NT2/D1 (cell line): ENCODE results near the gene ELAVL4.

Experiments used
- DNase-seq: peaks from one replicate; pipeline ENCODE4 v3.0.0-alpha.2; 2011; ENCODE audit warnings: low read depth, low spot score
- H3K27me3 ChIP-seq: 2 replicates; pipeline ENCODE4 v1.6.0; 2011; ENCODE audit warnings: mild to moderate bottlenecking; ENCODE audit not compliant: insufficient read length, insufficient read depth
- H3K36me3 ChIP-seq: 2 replicates; pipeline ENCODE4 v1.6.1; 2011; ENCODE audit warnings: mild to moderate bottlenecking, low read length, mixed read lengths; ENCODE audit not compliant: insufficient read depth, insufficient read length
- H3K4me1 ChIP-seq: 2 replicates; pipeline ENCODE4 v1.5.1; 2011; ENCODE audit not compliant: insufficient read depth, insufficient read length
- H3K4me3 ChIP-seq: 2 replicates; pipeline ENCODE4 v1.5.1; 2011; ENCODE audit warnings: low read depth; ENCODE audit not compliant: insufficient read length
- H3K9ac ChIP-seq: 2 replicates; pipeline ENCODE4 v1.6.0; 2011; ENCODE audit warnings: low read depth; ENCODE audit not compliant: insufficient read length
- H3K9me3 ChIP-seq: 2 replicates; pipeline ENCODE4 v1.5.1; 2011; ENCODE audit warnings: mild to moderate bottlenecking, low read length; ENCODE audit not compliant: insufficient read depth
- SUZ12 ChIP-seq: IDR thresholded peaks from 2 replicates; pipeline ENCODE4 v1.6.1; 2011; ENCODE audit not compliant: insufficient read length, insufficient read depth; ENCODE audit errors: extremely low read depth
- YY1 ChIP-seq: IDR thresholded peaks from 2 replicates; pipeline ENCODE4 v1.6.1; 2011; ENCODE audit not compliant: insufficient read length, insufficient read depth
- ZNF274 ChIP-seq: IDR thresholded peaks from 2 replicates; pipeline ENCODE4 v1.6.1; 2011; ENCODE audit warnings: mild to moderate bottlenecking, low read depth, low read length

Gene ELAVL4

DNA sequence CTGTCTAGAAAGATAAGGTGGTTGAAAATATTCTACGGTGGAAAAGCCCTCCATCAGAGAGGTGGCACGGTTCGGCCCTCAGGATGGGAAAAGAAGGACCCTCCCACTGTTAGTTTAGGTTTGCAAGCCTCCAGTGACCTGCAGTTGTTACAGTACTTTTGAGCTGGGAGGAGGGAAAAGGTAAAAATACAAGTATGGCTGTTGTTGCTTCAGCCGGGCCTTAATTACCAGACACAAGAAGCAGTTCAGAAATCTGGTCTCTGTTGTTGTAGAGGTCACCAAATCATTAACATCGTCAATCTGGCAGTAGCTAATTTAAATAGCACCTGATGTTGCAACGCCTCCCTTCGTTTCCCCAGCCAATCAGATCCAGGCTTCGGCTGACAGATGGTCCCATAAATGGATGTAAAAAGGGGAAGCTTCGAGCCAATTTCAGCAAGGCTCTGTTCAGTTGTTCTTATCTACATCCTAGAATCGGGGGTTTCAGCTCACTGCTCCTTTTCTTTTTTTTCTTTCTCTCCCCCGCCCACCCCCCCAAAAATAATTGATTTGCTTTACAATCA lies at the start of gene ELAVL4:
Gene ELAVL4 (plus strand): TSS at position 424 of the 563 bp plus-strand sequence. CDS start 270 bp downstream, outside the sequence.
- H3K9ac ChIP-seq: no peak within 1 kb of the TSS
- H3K4me3 ChIP-seq: no peak within 1 kb of the TSS
- H3K36me3 ChIP-seq: no peaks in the 10 kb centered on the region
- TF ChIP-seq SUZ12 (no peak), YY1 (no peak), ZNF274 (no peak)
- no peaks in the 10 kb centered on the region for H3K27me3 ChIP-seq
- H3K9me3 ChIP-seq: no peaks in the 10 kb centered on the region
- no peaks in the 10 kb centered on the region for H3K4me1 ChIP-seq
- no peak for DNase-seq

GRCh38 chr1:50060279-50060678 lies 48.4 kb upstream of the ELAVL4 start:
- no peaks in the 10 kb centered on the region for H3K27me3 ChIP-seq
- no peaks in the 10 kb centered on the region for H3K9me3 ChIP-seq
- no peak for TF ChIP-seq SUZ12
- no peak overlapping the region for H3K4me3 ChIP-seq
- no peaks in the 10 kb centered on the region for H3K36me3 ChIP-seq
- H3K9ac ChIP-seq: no peak overlapping the region
- DNase-seq: no peak
- H3K4me1 ChIP-seq: no peaks in the 10 kb centered on the region

DNA sequence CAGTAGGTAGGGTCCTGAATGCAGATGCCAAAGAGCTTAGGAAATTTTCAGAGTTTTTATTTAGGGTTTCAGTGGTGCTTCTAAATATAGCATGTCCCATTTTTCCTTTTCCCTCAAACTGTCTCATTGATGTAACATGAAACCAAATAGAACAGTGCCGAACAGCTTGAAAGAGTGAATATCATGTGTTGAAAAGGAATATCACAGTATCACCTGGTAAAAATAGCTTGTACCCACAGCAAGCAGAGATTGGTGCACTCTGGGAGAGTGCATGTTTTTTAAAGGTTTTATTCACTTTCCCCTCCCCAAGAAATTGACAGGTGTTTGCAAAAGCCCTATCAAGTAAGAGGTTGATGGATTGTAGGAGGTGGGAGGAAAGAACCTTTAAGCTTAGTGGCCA lies 41.9 kb upstream of the ELAVL4 start:
- no peaks in the 10 kb centered on the region for H3K36me3 ChIP-seq
- no peak for DNase-seq
- H3K27me3 ChIP-seq: no peaks in the 10 kb centered on the region
- TF ChIP-seq YY1: no peak
- no peak overlapping the region for H3K4me3 ChIP-seq
- H3K9ac ChIP-seq: no peak overlapping the region
- no peaks in the 10 kb centered on the region for H3K9me3 ChIP-seq
- H3K4me1 ChIP-seq: no peaks in the 10 kb centered on the region

DNA sequence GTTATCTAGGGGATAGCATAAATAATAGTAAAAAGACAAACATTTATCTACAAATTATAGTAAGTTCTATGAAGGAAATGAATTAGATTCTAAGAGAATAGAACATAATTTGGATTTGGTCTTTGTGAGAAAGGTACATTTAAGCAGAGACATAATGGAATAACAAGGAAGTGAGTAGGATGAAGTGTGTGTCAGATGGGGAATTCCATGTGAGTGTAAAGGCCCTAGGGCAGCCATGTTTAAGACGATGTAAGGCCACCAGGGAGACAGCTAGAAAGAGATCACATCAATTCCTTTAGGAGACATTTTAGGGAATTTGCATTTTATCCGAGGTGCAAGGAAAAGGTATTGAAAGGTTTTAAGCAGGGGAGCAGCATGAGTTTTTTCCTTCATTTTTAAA lies 33.8 kb upstream of the ELAVL4 start:
- no peaks in the 10 kb centered on the region for H3K4me1 ChIP-seq
- H3K9me3 ChIP-seq: no peaks in the 10 kb centered on the region
- no peaks in the 10 kb centered on the region for H3K36me3 ChIP-seq
- DNase-seq: no peak
- no peak overlapping the region for H3K4me3 ChIP-seq
- no peaks in the 10 kb centered on the region for H3K27me3 ChIP-seq
- no peak overlapping the region for H3K9ac ChIP-seq
- TF ChIP-seq YY1 (no peak), SUZ12 (no peak), ZNF274 (no peak)

DNA sequence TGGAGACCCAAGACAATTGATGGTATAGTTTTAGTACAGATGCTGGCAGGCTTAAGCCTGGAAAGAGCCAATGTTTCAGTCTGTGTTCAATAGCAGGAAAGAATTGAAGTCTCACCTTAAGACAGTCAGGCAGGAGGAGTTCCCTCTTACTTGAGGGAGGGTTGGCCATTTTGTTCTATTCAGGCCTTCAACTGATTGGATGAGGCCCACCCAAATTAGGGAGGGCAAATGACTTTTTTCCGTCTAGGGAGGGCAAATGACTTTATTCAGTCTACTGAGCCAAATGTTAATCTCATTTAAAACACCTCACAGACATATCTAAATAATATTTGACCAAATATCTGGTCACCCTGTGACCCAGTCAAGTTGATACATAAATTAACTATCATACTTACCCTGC lies 31.4 kb upstream of the ELAVL4 start:
- Histone ChIP-seq H3K27me3 (no peaks in the 10 kb centered on the region), H3K9ac (no peak overlapping the region), H3K9me3 (no peaks in the 10 kb centered on the region), H3K4me1 (no peaks in the 10 kb centered on the region), H3K4me3 (no peak overlapping the region), H3K36me3 (no peaks in the 10 kb centered on the region)
- no peak for TF ChIP-seq YY1
- DNase-seq: no peak

GRCh38 chr1:50080904-50081586 lies 27.7 kb upstream of the ELAVL4 start:
- H3K36me3 ChIP-seq: no peaks in the 10 kb centered on the region
- no peak for TF ChIP-seq ZNF274
- TF ChIP-seq SUZ12: no peak
- no peak for TF ChIP-seq YY1
- no peak overlapping the region for H3K4me3 ChIP-seq
- H3K4me1 ChIP-seq: no peaks in the 10 kb centered on the region
- no peaks in the 10 kb centered on the region for H3K9me3 ChIP-seq
- no peaks in the 10 kb centered on the region for H3K27me3 ChIP-seq
- H3K9ac ChIP-seq: no peak overlapping the region
- DNase-seq: no peak

DNA sequence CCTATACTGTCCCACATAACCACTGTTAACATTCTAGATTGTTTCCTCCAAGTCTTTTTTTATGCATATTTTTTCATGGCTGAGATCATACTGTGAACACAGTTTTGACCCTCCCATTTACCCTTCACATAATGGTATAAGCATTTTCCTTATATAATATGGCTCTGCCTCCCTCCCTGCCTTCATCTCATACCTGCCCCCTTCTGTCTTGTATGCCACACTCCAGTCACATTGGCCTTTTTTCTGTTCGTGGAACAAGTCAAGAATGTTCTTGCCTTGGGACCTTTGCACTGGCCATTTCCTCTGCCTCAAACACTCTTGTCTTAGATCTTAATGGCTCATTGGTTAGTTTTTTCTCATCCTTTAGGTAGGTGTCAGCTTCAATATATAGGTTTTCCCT lies 24.3 kb upstream of the ELAVL4 start:
- Histone ChIP-seq H3K4me3 (no peak overlapping the region), H3K4me1 (no peaks in the 10 kb centered on the region), H3K9me3 (no peaks in the 10 kb centered on the region), H3K27me3 (no peaks in the 10 kb centered on the region), H3K36me3 (no peaks in the 10 kb centered on the region), H3K9ac (no peak overlapping the region)
- TF ChIP-seq SUZ12 (no peak), ZNF274 (no peak), YY1 (no peak)
- no peak for DNase-seq

GRCh38 chr1:50091068-50091467 lies 17.7 kb upstream of the ELAVL4 start:
- Histone ChIP-seq H3K27me3 (no peaks in the 10 kb centered on the region), H3K4me3 (no peak overlapping the region), H3K9me3 (no peaks in the 10 kb centered on the region), H3K4me1 (no peaks in the 10 kb centered on the region), H3K36me3 (no peaks in the 10 kb centered on the region), H3K9ac (no peak overlapping the region)
- no peak for DNase-seq
- TF ChIP-seq ZNF274 (no peak), SUZ12 (no peak), YY1 (no peak)
